EH (cell line): Measurements from ENCODE around the gene SGMS1.

ENCODE experiments used
- DNase-seq: peaks from one replicate; pipeline ENCODE4 v3.0.0-alpha.2; 2015; ENCODE audit warnings: low read depth

Gene SGMS1

DNA sequence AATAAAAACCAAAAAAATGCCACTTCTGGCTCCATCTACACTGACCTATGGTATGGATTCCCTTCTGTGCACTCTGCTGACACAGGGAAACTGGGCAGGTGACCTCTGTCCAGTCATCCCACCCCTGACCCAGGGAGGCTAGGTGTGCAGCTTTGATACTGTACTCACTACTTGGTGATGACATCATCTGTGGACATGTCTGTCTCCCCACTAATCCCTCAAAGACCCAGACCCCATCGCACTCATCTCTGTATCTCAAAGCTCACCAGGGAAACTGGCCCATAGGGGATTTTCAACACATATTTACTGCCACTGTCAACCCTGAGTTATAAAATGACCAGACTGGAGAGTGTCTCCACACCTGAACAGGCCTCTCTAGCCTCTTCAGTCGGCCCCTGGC is 10.6 kb downstream of the SGMS1 start:
- no peak for DNase-seq

GRCh38 chr10:50610368-50610767 is 13.4 kb downstream of the SGMS1 start:
- DNase-seq = no peak

DNA sequence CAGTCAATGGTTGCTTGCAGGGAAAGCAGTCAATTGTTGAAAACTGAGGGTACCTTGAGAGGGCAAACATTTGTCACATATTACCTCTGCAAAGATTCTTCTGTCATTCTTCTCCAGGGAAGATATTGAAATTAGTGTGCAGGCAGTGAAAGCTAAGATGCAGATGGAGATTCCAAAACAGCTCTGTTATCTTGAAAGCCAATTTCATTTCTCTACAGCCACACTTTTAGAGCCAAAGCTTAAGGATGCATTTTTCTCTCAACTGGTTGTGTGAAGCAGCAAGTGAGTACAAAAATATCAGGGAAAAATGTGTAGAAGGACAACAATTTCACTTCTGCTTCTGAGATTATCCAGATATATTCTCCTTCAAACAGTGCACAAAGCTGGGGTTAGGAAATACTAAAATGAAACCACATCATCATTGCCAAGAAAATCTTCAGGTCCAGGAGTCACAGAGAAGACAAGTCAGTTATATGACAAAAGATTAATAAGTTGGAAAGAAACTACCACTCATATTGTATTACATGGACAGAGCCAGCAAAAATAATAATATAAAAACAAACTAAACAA is 16.3 kb downstream of the SGMS1 start:
- DNase-seq = no peak

DNA sequence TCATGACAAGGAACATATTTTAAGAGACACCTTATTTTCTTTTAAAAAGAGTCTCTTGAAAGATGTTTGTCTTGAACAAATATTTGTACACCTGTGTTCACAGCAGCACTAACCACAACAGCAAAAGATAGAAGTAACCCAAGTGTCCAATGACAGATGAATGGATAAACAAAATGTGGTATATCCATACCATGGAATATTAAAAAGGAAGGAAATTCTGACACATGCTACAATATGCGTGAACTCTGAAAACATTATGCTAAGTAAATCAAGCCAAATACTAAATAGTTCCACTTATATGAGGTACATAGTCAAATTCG is 17.8 kb downstream of the SGMS1 start:
- DNase-seq = no peak

GRCh38 chr10:50605269-50605950 is 18.3 kb downstream of the SGMS1 start:
- peak; percentile 95 for DNase-seq

- peak; percentile 49 for DNase-seq
Observed at GRCh38 chr10:50604809-50605208, 18.9 kb downstream of the SGMS1 start.

GRCh38 chr10:50604049-50604640 is 19.6 kb downstream of the SGMS1 start:
- DNase-seq = peak; percentile 63

DNA sequence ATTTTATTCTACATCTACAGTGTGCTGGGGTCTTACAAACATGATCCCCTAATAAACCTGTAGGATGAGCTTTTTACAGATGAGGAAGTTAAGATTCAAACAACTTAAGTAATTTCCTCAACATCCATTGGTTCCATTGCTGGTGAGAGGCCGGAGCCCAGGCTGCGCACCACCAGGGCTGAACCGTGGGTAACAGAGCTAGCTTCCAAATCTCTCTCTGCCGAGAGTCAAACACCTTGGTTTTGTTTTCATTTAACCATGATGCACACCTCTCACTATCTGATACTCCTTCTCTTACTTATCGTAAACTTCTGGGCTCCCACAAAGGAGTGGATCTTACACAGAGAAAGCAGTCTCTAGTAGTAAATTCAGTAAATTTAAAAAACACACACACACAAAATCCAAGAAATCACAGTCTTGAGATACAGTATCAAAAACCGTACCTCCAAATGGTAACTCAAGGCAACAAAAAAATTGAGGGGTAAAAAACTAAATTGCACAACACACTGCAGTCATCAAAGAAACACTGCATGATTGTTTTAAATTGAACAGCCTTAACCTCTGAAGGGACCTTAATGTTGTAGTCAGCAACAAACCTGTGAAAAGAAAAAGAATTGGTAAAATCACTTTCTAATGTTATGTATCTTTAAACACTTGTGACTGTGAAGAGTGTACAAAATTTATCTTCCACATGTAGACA is 20.5 kb downstream of the SGMS1 start:
- DNase-seq = no peak

- DNase-seq = no peak
Observed at GRCh38 chr10:50601974-50602373, 21.8 kb downstream of the SGMS1 start.

- peak; percentile 59 for DNase-seq
Observed at GRCh38 chr10:50600831-50601477, 22.8 kb downstream of the SGMS1 start.

GRCh38 chr10:50600286-50600685 is 23.5 kb downstream of the SGMS1 start:
- no peak for DNase-seq

DNA sequence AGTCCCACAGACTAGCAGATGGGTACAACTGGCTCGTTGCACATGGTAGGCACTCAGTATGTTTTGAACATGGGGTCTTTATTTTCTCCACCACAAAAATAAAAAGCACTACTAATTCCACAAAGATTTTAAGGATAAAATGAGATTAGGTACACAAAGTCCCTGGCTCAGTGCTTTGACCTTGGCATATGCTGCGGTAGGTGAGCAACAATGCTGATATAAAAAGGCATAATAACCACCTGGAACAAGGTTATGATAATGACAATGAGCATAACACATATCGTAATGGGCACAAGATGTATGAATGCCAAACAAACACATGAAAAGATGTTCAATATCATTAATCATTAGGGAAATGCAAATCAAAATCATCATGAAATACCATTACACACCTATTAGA is 26.9 kb downstream of the SGMS1 start:
- DNase-seq = no peak

- DNase-seq = no peak
Observed at GRCh38 chr10:50596456-50596855, 27.3 kb downstream of the SGMS1 start.

DNA sequence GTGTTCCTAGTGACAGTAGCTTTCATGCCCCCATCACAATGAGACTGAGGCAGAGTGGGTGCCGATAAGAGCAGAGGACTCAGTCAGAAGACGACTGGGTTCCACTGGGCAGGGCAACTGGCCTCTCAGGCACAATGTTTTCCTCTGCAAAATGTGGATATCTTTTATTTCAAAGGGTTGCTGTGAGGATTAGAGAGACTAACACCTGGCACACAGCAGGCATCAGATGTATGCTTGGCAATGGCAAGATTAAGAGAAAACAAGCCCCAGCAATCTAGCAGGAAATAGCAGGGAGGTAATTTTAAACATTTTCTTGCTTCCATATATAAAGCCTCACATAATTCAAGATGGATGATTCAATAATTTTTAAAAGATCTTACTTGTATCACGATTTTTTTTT is 28.0 kb downstream of the SGMS1 start:
- DNase-seq = no peak

GRCh38 chr10:50593523-50594376 is 30.0 kb downstream of the SGMS1 start:
- peak; percentile 86 for DNase-seq

DNA sequence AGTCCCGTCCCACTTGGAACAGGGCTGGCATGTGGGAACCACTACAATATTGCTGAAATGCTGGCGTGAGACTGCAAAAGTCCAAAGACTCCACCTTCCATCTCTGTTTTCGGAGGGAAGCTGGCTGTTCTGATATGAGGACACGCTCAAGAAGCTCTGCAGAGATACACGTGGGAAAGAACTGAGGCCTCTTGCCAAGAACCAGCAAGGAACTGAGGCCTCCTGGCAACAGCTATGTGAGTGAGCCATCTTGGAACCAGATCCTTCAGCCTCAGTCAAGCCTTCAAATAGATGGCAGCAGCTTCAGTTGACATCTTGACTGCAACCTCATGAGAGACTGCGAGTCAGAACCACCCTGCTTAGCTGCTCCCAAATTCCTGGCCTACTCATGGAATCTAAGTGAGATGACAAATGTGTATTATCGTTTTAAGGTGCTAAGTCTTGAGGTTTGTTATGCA is 30.8 kb downstream of the SGMS1 start:
- peak; percentile 24 for DNase-seq

GRCh38 chr10:50590935-50591334 is 32.8 kb downstream of the SGMS1 start:
- DNase-seq = no peak

DNA sequence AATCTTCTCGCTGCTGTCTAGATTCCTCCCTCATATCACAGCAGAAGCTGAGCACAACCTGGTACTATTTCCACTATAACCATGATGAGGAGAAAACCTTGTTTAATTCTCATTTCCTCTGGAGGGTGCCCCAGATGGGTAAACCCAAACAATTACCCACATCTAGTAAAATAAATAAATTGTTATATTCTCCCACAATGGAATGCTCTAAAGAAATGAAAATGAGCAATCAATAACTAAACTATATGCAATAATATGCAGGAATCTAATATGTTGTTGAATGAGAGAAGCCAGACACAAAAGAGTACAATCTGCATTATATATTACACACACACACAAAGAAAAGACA is 37.0 kb downstream of the SGMS1 start:
- DNase-seq = no peak

- peak; percentile 77 for DNase-seq
Observed at GRCh38 chr10:50585921-50586739, 37.6 kb downstream of the SGMS1 start.

DNA sequence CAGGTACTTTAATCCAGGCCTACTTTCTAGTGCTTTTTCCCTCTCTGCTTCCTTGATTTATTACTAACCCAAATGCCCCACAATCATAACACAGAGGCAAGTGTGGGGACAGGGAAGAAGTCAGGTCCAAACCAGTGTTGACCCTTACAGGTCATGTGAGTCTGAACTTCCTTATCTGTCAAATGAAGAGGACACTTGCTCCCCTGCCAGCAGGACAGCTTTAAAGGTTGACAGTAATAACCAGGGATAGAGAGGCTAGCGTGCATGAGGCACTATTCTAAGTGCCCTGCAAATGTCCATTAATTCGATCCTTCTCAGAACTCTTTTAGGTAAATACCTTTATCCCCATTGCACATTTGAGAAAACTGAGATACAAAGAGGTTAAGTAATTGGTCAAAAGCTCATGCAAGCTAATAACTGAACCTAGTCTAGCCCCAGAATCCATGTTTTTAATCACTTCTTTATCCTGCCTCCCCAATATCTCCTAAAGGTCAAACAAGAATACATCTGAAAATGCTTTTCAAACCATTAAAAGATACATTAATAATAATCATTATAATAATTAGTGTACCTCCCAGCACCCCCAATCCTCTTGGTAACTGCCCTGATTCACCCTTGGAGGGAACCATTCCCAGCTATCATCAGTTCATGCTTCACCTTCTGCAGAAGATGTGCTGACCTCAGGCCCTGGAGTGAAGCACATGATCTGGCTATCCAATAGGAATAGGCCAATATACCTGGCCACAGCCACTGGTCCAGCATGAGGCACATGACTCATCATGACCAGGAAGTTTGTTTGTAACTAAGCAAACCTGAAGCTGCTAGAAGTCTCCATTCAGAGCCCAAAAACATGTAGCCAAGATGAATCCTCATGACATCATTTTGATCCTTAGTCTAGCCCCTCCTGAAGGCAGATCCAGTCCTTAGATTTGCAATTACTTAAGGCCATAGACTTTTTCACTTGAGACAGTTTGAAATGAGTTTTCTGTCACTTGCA is 40.7 kb downstream of the SGMS1 start:
- DNase-seq = no peak
